GM18873 (cell line): ENCODE data around the gene STK32B.

Source experiments
- ATAC-seq: cut with Tn5 transposase; IDR thresholded peaks from one replicate; pipeline ENCODE4 v1.9.1; 2021; ENCODE audit warnings: mild to moderate bottlenecking, moderate library complexity, moderate number of reproducible peaks; ENCODE audit not compliant: unreplicated experiment, low FRiP score

Gene STK32B

GRCh38 chr4:5479518-5480060 lies 428.3 kb downstream of the STK32B start:
- ATAC-seq: no peak

GRCh38 chr4:5488413-5488812 lies 437.1 kb downstream of the STK32B start:
- no peak for ATAC-seq

- ATAC-seq: no peak
Measured at GRCh38 chr4:5489260-5489659, 438.0 kb downstream of the STK32B start.

GRCh38 chr4:5497489-5497888 lies 446.2 kb downstream of the STK32B start:
- no peak for ATAC-seq

- no peak for ATAC-seq
Measured at GRCh38 chr4:5500165-5500564, 448.9 kb downstream of the STK32B start.

GRCh38 chr4:5503336-5503936 lies 452.2 kb downstream of the STK32B start:
- no peak for ATAC-seq

GRCh38 chr4:5504486-5504885 lies 453.2 kb downstream of the STK32B start:
- no peak for ATAC-seq

- no peak for ATAC-seq
Measured at GRCh38 chr4:5510504-5510903, 459.2 kb downstream of the STK32B start.

- no peak for ATAC-seq
Measured at GRCh38 chr4:5511791-5512190, 460.5 kb downstream of the STK32B start.

GRCh38 chr4:5515646-5516045 lies 464.4 kb downstream of the STK32B start:
- no peak for ATAC-seq

GRCh38 chr4:5517372-5517771 lies 466.1 kb downstream of the STK32B start:
- ATAC-seq: no peak

GRCh38 chr4:5524446-5525299 lies 473.4 kb downstream of the STK32B start:
- no peak for ATAC-seq

- ATAC-seq: no peak
Measured at GRCh38 chr4:5526080-5526846, 475.0 kb downstream of the STK32B start.

GRCh38 chr4:5527211-5527610 lies 475.9 kb downstream of the STK32B start:
- ATAC-seq: no peak

GRCh38 chr4:5528031-5528436 lies 476.8 kb downstream of the STK32B start:
- ATAC-seq: no peak

GRCh38 chr4:5532100-5532499 lies 480.8 kb downstream of the STK32B start:
- no peak for ATAC-seq

- no peak for ATAC-seq
Measured at GRCh38 chr4:5539584-5539983, 488.3 kb downstream of the STK32B start.

- no peak for ATAC-seq
Measured at GRCh38 chr4:5541169-5541568, 489.9 kb downstream of the STK32B start.

GRCh38 chr4:5543681-5544080 lies 492.4 kb downstream of the STK32B start:
- ATAC-seq: no peak

- ATAC-seq: no peak
Measured at GRCh38 chr4:5544762-5545161, 493.5 kb downstream of the STK32B start.

GRCh38 chr4:5545271-5545670 lies 494.0 kb downstream of the STK32B start:
- ATAC-seq: no peak
